Measurements from ENCODE around the gene FBXW11. TPM values are rescaled to one million over a fixed set of nuclear protein-coding genes. Genes with fewer than 3 reads are reported as not detected.

Gene FBXW11
- total and polyA plus RNA-seq, 2 of the 8 experiments (the other 6 are each of a cell fraction or from before 2014, with no cell fraction given), result 45.0 to 75.6 TPM

DNA sequence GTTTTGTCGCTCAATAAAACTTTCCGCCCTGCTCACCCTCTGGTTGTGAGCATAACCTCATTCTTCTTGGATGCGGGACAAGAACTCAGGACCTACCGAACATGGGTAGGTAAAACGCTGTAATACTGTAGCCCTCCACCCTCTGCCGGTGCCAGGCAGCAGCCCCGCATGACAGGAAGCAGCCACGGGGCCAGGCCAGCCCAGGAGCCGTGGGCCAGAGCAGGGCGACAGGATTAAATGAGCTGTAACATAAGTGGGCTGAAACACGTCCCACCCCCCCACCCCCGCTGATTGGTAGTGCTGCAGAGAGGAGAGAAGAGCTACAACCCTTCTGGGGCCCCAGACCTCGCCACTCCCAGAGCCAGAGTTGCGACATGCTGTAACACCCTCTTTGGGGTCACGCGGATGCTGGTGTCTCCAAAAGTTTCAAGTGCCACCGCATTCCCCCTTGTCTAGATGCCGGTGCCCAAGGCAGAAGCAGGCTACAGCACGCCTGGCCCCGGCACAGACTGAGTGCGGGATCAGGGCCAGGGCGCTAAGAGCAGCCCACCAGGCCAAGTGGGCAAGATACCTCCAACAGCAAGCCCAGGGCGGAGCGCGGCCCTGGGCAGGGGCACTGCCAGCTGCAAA is 81.8 kb downstream of the FBXW11 start:
- ChIA-PET POLR2A (ENCODE audit: partially characterized antibody) (interaction anchor here (1.2 kb wide), 1 partner anchor 12 kb away, joined by 5 read pairs; no protein-coding TSS in a partner anchor), CTCF (ENCODE audit: partially characterized antibody) (interaction anchor here (1.0 to 1.5 kb wide), 2 partner anchors 12 to 16 kb away, joined by 4 read pairs; no protein-coding TSS in a partner anchor)
- H3K27ac ChIP-seq (ENCODE audit: low read depth, low read length), result no peak overlapping the region
- TF ChIP-seq E2F6 (IDR thresholded peaks at IDR 0.05) (no peak), TAF1 (IDR thresholded peaks at IDR 0.05; ENCODE audit: low read depth, low read length) (no peak), CEBPB (IDR thresholded peaks at IDR 0.05; ENCODE audit: low read depth, low read length) (peak; percentile 74), ASH2L (IDR thresholded peaks at IDR 0.05; ENCODE audit: low read length) (no peak), CHD1 (IDR thresholded peaks at IDR 0.05; ENCODE audit: low read depth, low read length) (no peak), RBBP5 (IDR thresholded peaks at IDR 0.05; ENCODE audit: borderline replicate concordance, low read depth, low read length) (no peak), BRCA1 (IDR thresholded peaks at IDR 0.05; ENCODE audit: low read depth, low read length) (no peak)
- H3K79me1 ChIP-seq (ENCODE audit: low read depth, low read length), result peaks cover 3% of the 10 kb centered on the region
- no peak overlapping the region for H2BK120ac ChIP-seq (replicated peaks; ENCODE audit: low read depth, low read length)
- no peak overlapping the region for H2AK5ac ChIP-seq (ENCODE audit: low read depth, low read length)
- no peak overlapping the region for H2BK12ac ChIP-seq (ENCODE audit: low read depth, low read length)
- WGBS, 2 experiments (ENCODE audit: extremely low coverage in 1 of 2, insufficient coverage in 1 of 2, insufficient read length in 1 of 2, insufficient replicate concordance in 2 of 2, low coverage in 1 of 2, low lambda C conversion rate in 2 of 2, missing lambda C conversion rate in 1 of 2), result 88% methylated on average over 22 of the region's 25 CpGs; no CpG with 5 or more reads in 1 of the 2 experiments
- H3K18ac ChIP-seq (ENCODE audit: extremely low read depth, low read length), result 0 out of 2 replicates have a peak overlapping the region, but pooled peaks have one; percentile 53
- no peak overlapping the region for H3K23ac ChIP-seq (ENCODE audit: insufficient read length)
- no peaks in the 10 kb centered on the region for H3K36me3 ChIP-seq (ENCODE audit: control insufficient read depth in 2 of 4, insufficient read depth in 4 of 4, low read length in 3 of 4)
- no peaks in the 10 kb centered on the region for H3K9me3 ChIP-seq (ENCODE audit: insufficient read depth in 2 of 2, low read depth in 1 of 2, low read length in 1 of 2)
- H3K14ac ChIP-seq (ENCODE audit: insufficient read length), result no peak overlapping the region
- H4K20me1 ChIP-seq (replicated peaks in 1 of 2; ENCODE audit: control insufficient read depth in 1 of 2, insufficient read depth in 2 of 2, low read length in 2 of 2), result peaks cover 12 to 16% of the 10 kb centered on the region in 2 experiments
- H3K4me3 ChIP-seq (ENCODE audit: extremely low read depth in 1 of 4, insufficient read depth in 2 of 4, low read depth in 3 of 4, low read length in 4 of 4), result no peak overlapping the region
- H3K27me3 ChIP-seq (replicated peaks in 1 of 4; ENCODE audit: control insufficient read depth in 3 of 4, extremely low read depth in 1 of 4, insufficient read depth in 3 of 4, low read length in 3 of 4), result no peaks in the 10 kb centered on the region
- no peak overlapping the region for H2AFZ ChIP-seq (ENCODE audit: low read length)
- H4K5ac ChIP-seq (ENCODE audit: insufficient read length, low read depth, low read length), result no peak overlapping the region
- H3K4me2 ChIP-seq (ENCODE audit: insufficient read depth in 1 of 2, low read depth in 2 of 2, low read length in 2 of 2), result no peak overlapping the region
- FAIRE-seq (no peak), DNase-seq (ENCODE audit: low read depth in 1 of 2, low spot score in 2 of 2) (no peak)
- H3K4me1 ChIP-seq (replicated peaks in 1 of 4; ENCODE audit: control insufficient read depth in 3 of 4, insufficient read depth in 4 of 4, low read length in 3 of 4), result peaks cover 3 to 12% (median 9%) of the 10 kb centered on the region in 4 experiments; a peak in 6 of 7 replicates
- no peak overlapping the region for H3K4ac ChIP-seq (replicated peaks; ENCODE audit: insufficient read length, low read depth, low read length)
- H2BK5ac ChIP-seq (ENCODE audit: low read depth, low read length), result no peak overlapping the region
- no peak overlapping the region for H3K9ac ChIP-seq (replicated peaks in 1 of 4; ENCODE audit: extremely low read depth in 1 of 4, low read depth in 3 of 4, low read length in 3 of 4)
- no peak overlapping the region for H4K91ac ChIP-seq (replicated peaks; ENCODE audit: insufficient read length, low read length)
- H4K8ac ChIP-seq (ENCODE audit: extremely low read depth, insufficient read depth, low read length), result peak overlapping the region; percentile 15; the same call in 1 of the 2 replicates
- H3K56ac ChIP-seq (replicated peaks; ENCODE audit: insufficient read length, low read depth, low read length), result no peak overlapping the region
- no peak overlapping the region for H2BK20ac ChIP-seq (ENCODE audit: low read length)
- no peaks in the 10 kb centered on the region for H3K23me2 ChIP-seq (ENCODE audit: low read depth, low read length)
- no peak overlapping the region for H2BK15ac ChIP-seq (ENCODE audit: low read length)
- peaks cover 13 to 99% of the 10 kb centered on the region in 2 experiments for H3K79me2 ChIP-seq (ENCODE audit: control insufficient read depth in 1 of 2, insufficient read depth in 2 of 2, low read length in 2 of 2)

Data from H1 (cell line).